ENCODE measurements around the gene TUBE1.

The TUBE1 gene

DNA sequence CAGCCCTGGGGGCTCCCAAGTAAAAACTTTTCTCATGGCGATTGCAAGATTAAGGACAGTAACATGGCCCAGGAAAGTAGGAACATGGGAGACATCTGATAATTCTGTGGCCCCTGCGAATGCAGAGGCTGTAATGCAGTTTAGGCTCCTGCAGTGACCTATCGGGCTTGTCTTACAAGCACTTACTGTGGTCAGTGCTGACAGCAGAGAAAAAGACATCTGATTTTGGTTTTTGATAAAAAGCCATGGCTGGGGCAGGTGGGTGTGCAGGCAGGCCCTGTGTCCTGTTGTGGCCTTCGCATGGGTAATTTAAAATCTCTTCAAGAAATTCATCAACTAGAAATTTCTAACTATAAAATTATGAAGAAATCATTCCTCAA, 52.7 kb downstream of the TUBE1 start:
- H3K4me3 ChIP-seq (ENCODE audit: low read depth, low read length) = no peak overlapping the region
- TF ChIP-seq, protein P1, sequence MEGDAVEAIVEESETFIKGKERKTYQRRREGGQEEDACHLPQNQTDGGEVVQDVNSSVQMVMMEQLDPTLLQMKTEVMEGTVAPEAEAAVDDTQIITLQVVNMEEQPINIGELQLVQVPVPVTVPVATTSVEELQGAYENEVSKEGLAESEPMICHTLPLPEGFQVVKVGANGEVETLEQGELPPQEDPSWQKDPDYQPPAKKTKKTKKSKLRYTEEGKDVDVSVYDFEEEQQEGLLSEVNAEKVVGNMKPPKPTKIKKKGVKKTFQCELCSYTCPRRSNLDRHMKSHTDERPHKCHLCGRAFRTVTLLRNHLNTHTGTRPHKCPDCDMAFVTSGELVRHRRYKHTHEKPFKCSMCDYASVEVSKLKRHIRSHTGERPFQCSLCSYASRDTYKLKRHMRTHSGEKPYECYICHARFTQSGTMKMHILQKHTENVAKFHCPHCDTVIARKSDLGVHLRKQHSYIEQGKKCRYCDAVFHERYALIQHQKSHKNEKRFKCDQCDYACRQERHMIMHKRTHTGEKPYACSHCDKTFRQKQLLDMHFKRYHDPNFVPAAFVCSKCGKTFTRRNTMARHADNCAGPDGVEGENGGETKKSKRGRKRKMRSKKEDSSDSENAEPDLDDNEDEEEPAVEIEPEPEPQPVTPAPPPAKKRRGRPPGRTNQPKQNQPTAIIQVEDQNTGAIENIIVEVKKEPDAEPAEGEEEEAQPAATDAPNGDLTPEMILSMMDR (IDR thresholded peaks at IDR 0.05; ENCODE audit: low read depth, low read length, missing control alignments) = no peak
- DNase-seq (ENCODE audit: low read depth) = no peak

DNA sequence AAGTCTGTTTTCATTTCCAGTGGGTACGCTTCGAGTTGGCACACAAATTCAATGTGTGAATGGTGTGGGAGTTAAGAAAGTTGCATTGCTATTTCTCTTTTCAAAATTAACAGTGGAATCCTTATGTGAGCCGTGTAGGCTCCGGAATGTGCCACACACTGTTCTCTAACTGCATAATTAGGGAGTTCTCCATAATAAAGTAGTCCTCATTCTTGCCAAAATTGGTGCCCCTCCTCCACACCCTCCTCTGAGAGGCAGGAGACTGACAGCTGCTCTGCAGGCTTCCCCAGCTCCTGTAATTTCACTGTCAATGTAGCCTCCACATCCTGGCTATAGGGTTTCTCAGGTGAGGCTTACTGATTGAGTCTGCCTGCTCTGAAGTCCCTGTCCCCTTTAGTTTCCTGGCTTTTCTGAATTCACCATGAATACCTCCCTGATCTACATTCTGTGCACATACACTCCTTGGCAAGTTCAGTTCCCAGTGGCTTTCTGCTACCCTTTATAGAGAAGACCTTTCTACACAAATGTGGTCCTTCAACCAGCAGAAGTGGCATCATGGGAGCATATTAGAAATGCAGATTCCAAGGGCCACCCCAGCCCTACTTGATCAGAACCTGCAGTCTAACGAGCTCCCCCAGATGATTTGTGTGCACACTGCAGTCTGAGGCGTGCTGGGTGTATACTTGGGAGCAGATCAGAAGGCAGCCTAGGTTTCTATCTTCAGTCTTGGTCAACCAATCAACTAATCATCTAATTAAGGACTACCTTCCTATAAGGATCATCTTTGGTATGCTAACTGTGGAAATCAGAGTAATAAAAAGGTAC, 53.3 kb downstream of the TUBE1 start:
- H3K4me3 ChIP-seq (ENCODE audit: low read depth, low read length) = no peak overlapping the region
- no peak for DNase-seq (ENCODE audit: low read depth)
- TF ChIP-seq, protein P1 (IDR thresholded peaks at IDR 0.05; ENCODE audit: low read depth, low read length, missing control alignments) = no peak

DNA sequence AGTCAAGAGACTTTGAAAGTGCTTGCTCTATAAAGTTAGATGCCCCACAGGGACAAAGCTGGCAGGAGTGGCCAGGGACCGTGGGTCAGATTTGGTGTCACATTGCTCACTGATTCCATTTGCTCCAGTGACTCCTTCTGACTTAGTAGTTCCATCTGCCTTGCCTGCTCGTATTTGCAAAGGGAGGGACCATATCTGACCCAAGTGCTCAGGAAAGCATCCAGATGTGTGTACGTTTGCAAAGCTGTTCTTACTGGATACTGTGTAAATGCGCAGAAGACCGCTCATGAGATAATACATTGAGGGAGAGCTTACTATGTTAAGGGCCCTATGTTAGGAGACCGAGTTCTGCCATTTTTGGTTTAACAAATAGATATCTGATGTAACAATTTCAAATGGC, 54.6 kb downstream of the TUBE1 start:
- no peak overlapping the region for H3K4me3 ChIP-seq (ENCODE audit: low read depth, low read length)
- TF ChIP-seq, protein P1 (IDR thresholded peaks at IDR 0.05; ENCODE audit: low read depth, low read length, missing control alignments) = no peak
- no peak for DNase-seq (ENCODE audit: low read depth)

DNA sequence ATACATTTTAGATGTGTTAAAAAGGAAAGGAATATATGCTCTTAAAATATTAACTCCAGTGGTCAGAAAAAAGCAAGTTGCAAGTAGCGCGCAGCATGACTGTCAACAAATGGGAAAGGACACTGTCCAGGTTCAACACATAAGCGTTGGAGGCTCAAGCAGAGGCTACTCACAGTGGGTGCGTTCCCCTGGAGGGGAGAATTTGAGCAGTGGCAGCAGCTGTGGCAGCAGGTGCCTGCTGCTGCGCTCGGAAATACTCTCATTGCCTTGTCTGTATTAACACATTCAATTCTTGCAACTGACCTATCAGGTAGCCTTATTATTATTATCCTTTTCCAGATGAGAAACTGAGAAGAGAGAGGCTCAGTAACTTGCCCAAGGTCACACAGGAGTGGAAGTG, 55.3 kb downstream of the TUBE1 start:
- no peak for DNase-seq (ENCODE audit: low read depth)

DNA sequence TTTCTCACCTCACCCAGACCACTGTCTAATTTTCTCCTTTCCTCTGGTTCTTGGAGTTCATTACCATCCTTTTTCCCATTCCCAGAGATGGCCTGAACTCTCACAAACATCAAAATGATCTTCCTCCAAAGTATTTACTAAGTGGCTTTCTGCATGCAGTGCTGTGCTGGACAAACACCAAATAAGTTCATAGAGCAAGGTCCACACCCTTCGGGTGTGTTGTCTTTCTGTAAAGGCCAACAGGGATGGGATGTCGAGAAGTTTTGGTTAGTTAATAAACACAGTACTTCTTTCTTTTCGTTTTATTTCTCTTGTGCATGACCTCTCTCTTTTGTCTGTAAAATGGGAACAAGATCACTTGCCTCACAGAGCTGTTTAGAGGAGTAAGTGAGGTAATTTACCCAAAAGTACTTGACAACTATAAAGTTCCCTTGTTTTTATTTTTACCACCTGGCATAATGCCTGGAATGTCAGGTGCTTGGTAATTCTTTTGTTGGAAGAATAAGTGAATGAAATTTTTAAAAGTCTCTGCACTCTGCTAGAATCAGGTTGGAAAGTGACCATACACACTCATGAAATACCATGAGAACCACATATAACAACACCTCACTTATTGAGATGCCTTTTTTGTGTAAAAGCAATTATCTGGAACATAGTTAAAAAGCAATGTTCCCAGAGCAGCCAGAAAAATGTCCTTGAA, 56.2 kb downstream of the TUBE1 start:
- H3K4me3 ChIP-seq (ENCODE audit: low read depth, low read length) = no peak overlapping the region

More for the DNA sequence above, 55.3 kb downstream of the TUBE1 start:
- TF ChIP-seq, protein P1 (IDR thresholded peaks at IDR 0.05; ENCODE audit: low read depth, low read length, missing control alignments) = no peak
- H3K4me3 ChIP-seq (ENCODE audit: low read depth, low read length) = no peak overlapping the region

DNA sequence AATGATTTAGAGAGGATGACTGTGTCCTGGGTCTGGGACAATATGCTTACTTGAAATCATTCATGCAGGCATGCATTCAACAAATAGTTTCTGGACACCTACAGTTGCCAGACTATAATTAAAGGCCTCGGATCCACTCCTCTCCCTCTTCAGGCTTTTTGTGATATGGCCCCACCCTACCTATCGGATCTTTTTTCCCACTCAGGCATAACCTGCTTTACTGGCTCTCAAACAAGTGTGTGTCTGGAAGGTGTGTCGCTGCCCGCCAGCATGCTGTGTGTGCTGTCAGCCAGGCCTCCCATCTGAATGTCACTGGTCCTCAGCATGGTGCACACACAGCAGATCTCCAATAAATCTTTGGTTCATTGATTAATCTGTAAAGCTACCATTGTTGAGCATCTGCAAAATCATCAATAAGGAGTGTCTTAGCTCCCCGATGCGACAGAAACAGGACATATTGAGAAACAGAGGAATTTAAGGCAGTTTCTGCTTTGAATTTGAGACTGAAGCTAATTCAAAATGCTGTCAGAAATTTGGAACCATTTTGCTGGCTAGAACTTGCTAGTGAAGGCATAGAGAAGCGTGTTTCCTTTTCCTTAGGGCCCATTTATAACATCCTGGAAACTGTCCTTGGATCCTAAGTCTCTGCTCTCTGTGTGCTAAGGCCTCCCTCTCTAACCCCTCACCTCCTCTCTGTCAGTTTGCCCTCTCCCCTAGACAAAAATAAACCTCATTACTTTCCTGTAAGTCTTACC, 56.9 kb downstream of the TUBE1 start:
- TF ChIP-seq, protein P1 (IDR thresholded peaks at IDR 0.05; ENCODE audit: low read depth, low read length, missing control alignments) = no peak
- no peak overlapping the region for H3K4me3 ChIP-seq (ENCODE audit: low read depth, low read length)
- no peak for DNase-seq (ENCODE audit: low read depth)

More for the DNA sequence above, 56.2 kb downstream of the TUBE1 start:
- DNase-seq (ENCODE audit: low read depth) = no peak
- TF ChIP-seq, protein P1 (IDR thresholded peaks at IDR 0.05; ENCODE audit: low read depth, low read length, missing control alignments) = no peak
